ENCODE data around the gene EPN3.

EPN3 gene

DNA sequence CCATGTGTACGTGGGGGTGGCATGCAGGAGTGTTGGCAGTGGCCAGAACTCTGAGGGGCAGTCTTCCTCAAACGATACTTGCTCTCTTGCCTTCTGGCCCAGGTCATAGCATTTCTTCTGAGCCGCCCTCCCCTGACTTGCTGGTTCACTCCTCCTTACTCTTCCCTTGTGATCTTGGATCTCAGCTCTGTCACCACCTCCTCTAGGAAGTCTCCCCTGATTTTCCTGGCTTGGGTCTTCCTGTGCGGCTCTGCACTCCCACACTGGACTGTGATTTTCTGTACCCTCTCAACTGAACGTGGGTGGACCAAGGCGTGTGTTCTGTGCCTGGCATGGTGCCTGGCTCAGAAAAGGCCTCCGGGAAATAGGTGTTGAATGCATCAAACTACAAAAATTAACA lies 2.9 kb downstream of the EPN3 start:
- DNase-seq: no peak

DNA sequence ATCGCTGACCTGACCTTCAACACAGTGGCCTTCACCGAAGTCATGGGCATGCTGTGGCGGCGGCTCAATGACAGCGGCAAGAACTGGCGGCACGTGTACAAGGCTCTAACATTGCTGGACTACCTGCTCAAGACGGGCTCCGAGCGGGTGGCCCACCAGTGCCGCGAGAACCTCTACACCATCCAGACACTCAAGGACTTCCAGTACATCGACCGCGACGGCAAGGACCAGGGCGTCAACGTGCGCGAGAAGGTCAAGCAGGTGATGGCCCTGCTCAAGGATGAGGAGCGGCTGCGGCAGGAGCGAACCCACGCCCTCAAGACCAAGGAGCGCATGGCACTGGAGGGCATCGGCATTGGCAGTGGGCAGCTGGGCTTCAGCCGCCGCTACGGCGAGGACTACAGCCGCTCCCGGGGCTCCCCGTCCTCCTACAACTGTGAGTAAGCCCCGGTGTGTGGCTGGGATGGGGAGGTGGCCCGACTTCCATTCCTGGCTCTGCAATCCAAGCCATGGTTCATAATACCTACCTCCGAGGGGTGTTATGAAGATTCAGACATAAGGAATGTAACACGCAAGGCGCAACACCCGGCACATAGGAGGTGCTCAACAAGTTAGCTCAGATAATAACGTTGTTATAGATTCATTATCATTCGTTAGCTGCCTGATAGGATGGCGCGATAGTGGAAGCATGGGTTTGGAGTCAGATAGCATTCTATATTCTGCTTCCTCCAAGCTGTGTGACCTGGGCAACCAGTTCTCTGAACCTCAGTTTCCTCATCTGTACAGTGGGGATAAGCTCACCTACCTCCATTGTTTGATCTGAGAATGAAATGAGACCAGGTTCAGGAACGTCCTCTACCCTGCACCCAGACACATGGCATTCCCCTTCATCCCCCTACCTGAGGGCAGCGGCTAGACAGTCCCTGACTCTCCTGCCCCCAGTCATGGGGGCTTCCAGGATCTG lies 4.4 kb downstream of the EPN3 start:
- DNase-seq: no peak

DNA sequence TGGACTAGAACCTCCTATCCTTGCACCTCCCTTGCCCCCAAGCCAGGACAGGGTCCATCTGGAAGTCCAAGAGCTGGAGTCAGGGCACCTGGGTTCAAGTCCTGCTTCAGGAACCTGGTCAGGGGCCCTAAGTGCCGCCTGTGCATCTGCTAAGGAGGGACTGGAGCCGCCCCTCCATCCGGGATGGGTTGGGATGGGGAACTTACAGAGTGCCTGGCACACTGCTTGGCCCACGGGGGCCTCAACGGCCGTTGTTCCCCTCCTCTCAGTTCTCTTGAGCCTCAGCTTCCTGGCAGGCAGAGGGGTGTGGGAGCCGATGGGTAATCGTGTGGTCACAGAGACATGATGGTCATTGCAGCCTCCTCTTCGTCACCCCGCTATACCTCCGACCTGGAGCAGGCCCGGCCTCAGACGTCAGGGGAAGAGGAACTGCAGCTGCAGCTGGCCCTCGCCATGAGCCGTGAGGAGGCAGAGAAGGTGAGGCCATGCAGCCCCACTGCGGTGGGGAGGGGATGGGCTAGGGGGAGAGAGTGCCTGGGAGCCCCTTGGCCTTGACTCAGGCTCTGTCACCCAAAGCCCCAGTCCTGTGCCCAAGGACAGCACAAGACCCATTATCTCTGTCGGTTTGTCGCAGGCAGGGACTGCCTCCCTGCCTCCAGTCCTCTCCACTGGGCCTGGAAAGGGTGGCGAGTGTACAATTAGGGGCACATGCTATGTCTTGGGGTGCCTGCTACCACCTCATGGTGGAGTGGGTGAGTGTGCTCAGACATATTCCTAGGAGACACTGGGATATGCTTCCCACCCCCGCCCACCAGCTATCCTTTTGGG lies 5.4 kb downstream of the EPN3 start:
- no peak for DNase-seq

DNA sequence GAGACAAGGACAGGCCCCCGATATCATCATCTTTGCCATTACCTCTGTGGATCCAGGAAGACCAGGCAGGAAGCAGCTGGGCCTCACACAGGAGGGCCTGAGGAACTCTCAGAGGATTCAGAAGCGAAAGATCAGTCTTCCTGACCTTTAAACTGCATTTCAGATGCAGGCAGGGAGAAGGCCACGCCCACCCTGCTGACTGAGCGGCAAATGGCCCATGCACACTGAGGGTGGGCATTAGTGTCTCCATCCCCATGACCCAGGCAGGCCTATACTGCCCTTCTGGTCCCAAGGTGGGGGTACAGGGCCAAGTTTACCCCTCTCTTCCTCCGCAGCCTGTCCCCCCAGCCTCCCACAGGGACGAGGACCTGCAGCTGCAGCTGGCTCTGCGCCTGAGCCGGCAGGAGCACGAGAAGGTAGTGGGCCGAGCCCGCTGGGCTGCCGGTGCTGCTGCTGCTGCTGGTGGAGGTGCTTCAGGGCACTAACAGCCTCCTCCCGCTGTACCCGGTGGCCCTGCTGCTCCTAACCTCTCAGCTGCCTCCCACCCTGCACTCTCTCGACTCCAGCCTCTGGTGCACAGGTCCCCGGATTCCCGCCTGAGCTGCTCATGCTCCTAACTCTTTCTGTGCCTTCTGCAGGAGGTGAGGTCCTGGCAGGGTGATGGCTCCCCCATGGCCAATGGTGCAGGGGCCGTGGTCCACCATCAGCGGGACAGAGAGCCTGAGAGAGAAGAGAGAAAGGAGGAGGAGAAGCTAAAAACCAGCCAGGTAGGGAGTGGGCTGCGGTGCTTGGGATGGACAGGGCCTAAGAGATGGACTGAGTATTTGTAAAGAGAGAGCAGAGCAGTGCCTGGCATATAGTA lies 6.2 kb downstream of the EPN3 start:
- no peak for DNase-seq

DNA sequence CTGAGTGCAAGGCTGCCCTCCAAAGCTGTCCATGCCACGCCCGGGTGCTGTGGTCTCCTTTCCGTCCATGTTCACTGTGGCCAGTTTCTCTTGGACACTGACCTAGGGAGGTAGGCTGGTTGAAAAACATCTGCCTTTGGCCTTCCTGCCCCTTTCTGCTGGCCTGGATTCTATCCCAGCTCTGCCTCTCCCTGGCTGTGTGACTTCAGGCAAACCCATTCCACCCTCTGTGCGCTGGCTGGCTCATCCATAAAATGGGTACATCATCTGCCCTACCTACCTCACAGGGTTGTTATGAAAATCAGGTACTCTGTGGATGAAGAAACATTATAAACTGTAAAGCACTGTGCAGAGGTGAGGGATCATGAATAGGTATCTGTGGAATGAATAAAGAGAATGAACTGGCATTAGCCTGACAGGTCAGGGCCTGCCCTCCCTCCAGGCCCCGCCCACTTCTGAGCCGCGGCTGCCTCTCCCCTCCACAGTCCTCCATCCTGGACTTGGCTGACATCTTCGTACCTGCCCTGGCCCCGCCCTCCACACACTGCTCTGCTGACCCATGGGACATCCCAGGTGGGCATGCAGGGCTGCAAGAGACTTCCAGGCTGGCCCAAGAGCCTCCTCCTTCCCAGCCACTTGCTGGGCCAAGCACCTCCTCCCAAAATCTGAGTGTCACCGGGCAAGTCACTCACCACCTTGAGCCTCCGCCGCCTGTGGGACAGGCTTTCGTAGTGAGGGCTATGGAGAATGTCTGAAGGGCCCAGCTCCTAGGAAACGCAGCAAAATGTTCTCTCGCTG lies 7.4 kb downstream of the EPN3 start:
- DNase-seq: no peak

DNA sequence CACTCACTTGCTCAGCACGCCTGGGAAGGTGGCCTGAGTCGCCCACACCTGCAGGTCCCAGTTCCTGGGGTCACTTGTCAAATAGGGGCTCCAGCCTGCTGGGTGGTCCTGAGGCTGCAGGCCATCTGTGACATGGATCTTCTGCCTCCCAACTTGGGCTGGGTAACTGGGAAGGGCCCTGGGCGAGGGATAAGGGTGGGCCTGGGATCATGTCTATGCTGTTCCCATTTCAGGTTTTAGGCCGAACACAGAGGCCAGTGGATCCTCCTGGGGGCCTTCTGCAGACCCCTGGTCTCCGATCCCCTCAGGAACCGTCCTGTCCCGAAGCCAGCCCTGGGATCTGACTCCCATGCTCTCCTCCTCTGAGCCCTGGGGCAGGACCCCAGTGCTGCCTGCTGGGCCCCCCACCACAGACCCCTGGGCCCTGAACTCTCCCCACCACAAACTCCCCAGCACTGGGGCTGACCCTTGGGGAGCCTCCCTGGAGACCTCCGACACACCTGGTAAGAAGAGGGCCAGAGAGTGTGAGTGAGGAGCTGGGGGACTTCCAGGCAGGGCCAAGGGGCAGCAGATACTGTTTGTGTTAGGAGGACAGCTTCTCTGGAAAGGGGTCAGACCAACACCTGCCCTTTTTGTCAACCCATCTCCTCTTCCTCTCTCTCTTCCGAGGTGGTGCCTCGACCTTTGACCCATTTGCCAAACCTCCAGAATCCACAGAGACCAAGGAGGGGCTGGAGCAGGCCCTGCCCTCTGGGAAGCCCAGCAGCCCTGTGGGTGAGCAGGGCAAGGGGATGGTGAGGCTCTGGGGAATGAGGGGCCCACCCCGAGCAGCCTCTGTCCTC lies 8.2 kb downstream of the EPN3 start:
- no peak for DNase-seq

DNA sequence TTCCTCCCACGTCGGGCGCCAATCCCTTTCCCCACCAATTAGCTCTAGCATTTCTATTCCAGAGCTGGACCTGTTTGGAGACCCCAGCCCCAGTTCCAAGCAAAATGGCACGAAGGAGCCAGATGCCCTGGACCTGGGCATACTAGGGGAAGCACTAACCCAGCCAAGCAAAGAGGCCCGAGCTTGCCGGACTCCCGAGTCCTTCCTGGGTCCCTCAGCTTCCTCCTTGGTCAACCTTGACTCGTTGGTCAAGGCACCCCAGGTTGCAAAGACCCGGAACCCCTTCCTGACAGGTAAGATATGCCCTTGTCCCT lies 8.8 kb downstream of the EPN3 start:
- no peak for DNase-seq

DNA sequence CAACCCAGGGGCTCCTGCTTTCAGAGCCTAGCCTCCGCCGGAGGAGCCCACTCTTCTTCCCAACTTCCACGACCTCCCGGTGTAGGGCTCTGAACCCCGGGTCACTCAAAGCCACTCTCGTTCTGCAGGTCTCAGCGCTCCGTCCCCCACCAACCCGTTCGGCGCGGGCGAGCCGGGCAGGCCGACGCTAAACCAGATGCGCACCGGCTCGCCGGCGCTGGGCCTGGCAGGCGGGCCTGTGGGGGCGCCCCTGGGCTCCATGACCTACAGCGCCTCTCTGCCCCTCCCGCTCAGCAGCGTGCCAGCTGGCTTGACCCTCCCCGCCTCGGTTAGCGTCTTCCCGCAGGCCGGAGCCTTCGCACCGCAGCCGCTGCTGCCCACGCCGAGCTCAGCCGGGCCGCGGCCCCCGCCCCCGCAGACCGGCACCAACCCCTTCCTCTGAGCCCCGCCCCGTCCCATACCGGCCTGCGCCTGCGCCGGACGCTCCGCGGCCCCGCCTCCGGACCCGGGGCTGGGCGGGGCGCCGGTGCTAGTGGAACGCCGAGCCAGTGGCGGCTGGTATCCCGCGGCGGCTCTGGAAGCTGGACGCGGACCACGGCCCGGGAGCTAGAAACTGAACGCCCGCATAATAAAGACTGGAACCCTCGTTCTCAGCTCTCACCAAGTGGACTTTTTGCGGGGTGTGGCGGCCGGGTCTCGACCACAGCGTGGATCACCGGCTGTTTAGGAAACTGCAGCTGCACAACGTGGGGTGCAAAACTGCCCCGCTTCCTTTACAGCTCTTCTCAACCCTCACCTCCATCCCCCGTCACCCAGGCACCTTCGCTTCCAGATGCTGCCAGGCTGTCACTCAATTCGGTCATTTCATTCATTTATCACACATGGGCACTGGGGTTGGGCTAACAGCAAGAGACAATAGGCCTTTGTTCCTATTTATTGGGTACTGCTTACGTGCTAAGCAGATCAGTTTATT lies 9.5 kb downstream of the EPN3 start:
- peak; percentile 87 for DNase-seq

DNA sequence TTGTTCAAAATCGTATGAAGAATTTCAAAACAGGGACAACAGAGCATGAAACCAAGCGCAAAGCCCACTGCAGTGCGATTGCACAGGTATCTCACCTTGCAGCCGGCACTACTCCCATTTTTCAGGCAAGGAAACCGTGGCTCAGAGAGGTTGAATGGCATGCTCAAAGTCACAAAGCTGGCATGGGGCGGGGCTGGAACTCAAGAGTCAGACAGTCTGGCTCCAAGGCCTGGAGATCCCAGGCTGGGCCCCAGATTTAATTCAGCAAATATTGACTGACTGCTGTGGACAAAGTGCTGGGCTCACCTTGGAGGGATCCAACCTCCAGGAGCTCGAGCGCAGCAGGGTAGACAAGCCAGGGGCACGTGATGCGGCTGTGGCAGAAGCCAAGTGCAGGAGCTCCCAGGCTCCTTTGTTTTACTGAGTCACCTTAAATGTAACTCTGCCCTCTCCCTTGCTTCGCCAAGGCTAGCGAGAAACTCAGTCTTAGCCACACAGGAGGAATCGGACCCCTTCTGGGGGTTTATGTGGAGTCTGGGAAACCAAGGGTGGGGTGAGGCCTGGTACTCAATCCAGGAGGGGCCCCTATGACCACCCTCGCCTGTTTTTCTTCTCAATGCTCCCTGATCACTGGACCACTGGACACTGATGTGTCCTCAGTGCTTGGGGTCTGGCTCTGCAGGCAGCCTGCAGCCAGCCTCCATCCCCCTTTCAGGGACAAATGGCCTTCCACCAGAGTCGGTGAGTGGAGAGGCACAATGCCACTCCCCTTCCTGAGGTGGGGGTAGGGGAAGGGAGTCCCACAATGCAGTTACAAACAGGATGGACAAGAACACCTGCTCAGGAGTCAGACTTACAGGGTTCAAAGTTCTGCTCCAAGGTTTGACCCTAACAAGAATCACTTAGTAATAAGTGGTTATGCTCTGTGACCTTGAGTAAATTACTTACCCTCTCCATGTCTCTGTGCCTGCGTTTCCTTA lies 10.6 kb downstream of the EPN3 start:
- no peak for DNase-seq

DNA sequence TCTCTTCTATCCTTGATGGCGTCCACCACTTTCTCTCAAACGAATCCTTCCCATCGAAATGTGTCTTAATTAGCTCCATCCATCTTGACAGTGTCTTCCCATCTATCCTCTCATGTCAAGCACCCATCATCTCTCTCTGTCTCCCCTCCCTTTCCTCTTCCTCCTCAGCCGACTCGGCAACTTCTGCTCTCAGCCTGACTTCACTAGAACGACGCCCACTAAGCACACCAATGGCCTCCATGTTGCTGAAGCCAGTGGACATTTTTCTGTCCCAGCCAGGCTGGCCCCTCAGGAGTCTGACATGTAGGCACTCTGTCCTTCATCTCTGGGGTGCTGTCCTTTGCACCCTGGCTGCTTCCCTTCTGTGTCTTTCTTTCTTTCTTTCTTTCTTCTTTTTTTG lies 12.0 kb downstream of the EPN3 start:
- no peak for DNase-seq

DNA sequence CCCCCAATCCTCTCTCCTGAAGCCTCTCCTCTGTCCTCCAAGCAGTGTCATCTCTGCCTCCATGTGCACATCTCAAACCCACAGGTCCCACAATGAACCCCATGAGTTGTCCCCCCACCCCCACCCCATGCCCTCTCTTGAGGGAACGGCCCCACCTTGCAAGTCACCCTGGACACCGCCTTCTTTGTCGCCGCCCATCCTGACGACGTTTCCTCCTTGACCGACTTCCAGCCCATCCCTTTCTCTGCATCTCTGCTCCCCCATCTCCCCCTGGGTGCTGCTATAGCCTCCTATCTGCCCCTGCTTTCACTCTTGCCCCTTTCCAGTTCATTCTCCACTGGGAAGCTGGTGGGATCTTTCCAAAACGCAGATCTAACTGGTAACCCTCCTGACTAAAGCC lies 12.8 kb downstream of the EPN3 start:
- no peak for DNase-seq

DNA sequence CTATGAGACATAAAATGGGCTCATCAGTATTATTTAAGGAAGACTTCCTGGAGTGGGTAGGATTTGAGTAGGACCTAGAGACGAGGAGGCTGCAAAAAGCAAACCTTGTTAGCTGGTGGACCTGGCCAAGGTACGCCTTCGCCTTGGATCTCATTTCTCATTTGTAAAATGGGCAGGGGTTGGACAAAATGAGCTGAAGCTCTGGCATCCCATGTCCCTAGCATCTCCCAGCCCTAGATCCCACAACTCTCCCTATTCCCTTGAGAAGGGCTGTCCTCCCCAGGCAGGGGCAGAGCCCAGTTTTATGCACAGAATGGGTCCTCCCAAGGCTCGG lies 14.1 kb downstream of the EPN3 start:
- DNase-seq: no peak

DNA sequence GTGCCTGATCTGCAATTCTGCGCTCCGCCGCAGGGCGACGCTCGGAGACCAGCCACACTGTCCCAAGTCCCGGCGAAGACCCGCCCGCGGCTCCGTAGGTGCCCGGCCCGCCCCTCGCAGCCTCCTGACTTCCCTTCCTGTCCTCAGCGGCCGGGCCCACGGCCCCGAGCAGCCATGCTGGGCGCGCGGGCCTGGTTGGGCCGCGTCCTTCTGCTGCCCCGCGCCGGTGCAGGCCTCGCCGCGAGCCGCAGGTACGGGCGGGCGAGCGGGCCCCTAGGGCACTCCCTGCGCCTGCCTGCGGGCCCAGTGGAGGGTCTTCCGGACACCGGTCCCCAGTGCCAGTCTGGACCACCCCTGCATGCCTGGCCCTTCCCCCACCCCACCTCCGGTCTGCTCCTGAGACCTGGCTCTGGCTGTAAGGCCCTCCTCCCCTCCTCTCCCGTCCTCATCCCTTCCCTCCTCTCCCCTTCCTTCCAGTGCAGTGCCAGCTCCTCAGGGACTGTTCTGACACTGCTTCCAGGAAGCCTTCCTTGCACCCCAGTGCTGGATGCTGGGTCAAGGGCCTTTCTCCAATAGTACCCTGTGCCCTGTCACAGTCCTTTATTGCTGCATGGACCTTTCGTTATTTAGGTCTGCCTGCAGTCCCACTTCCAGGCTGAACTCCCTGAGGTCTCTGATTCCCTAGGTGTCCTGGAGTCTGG lies 14.7 kb downstream of the EPN3 start, which contains the start of gene SPATA20:
Gene SPATA20, plus strand, starts transcription at position 140 of the 701 bp plus-strand sequence. Its CDS starts 35 bp downstream, at position 175.
- peak; percentile 88 for DNase-seq

DNA sequence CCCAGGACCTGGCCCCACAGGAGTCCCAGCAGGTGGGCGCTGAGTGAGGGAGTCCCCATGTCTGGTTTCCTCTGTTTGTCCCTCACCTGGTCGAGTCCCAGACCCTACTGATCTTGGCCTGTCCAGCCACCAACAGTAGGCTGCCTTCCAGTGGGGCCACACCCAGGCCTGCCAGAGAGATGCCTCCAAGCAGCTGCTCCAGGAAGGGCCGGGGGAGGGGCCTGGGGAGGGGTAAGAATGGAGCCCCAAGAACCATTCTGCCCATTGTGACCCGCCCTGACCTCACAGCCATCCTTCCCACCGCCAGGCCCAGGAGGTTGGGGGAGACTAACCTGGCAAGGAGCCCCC lies 15.2 kb downstream of the EPN3 start:
- DNase-seq: no peak

DNA sequence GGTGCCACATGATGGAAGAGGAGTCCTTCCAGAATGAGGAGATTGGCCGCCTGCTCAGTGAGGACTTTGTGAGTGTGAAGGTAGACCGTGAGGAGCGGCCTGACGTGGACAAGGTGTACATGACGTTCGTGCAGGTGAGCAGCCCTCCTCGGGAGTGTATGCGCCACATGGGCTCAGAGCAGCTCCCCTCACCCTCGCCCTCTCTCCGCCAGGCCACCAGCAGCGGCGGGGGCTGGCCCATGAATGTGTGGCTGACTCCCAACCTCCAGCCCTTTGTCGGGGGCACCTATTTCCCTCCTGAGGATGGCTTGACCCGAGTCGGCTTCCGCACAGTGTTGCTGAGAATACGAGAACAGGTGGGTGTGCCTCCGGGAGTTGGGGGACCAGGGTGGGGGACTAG lies 16.3 kb downstream of the EPN3 start:
- no peak for DNase-seq

DNA sequence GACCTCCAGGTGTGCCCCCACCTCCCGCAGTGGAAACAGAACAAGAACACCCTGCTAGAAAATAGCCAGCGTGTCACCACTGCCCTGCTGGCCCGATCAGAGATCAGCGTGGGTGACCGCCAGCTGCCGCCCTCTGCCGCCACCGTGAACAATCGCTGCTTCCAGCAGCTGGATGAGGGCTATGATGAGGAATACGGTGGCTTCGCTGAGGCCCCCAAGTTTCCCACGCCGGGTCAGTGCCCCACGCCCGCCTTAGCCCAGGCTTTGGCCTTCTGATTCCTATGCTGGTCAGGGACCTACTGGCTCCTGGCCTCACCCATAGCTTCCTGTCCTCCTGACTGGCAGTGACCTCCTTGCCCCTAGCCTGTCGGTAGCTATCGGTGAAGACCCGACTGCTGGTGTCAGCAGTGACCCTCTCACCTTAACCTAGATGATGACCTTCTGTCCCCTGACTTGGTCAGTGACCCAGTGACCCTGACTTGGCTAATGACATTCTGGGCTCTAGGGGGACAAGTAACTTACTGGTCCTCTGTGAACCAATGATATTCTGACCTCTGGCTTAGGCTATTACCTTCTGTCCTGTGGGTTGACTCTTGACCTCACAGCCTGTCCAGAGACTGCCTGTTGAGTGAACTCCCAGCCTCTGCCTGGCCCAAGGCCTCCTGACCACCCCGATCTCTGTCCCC lies 16.9 kb downstream of the EPN3 start:
- no peak for DNase-seq

DNA sequence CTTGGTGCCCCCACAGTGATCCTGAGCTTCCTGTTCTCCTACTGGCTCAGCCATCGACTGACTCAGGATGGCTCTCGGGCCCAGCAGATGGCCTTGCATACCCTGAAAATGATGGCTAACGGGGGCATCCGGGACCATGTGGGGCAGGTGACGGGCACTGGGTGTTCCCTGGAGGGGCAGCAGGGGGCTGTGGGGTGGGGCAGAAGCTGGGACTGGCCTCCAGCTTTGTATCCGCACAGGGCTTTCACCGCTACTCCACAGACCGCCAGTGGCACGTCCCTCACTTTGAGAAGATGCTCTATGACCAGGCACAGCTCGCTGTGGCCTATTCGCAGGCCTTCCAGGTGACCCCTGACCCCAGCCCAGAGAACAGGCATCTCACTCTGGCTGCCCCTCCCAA lies 17.4 kb downstream of the EPN3 start:
- no peak for DNase-seq

Measured in activated naive CD4-positive, alpha-beta T cell treated with Interleukin-2 at 50 U/mL for 16 hours (primary cell).